ENCODE data around the gene TRIM14.
A peak's percentile ranks its signal among the peaks of the same experiment; 100 is the strongest.
"Not testable (repeated sequence)": the region's sequence is repeated elsewhere in the genome, so short reads cannot be mapped to it uniquely, and the experiment has no call there.

TRIM14 gene

GRCh38 chr9:98083566-98084183, 35.3 kb downstream of the TRIM14 start:
- no peak for DNase-seq (ENCODE audit: low spot score)

- no peak for DNase-seq (ENCODE audit: low spot score)
Measured at GRCh38 chr9:98083061-98083501, 35.9 kb downstream of the TRIM14 start.

- DNase-seq (ENCODE audit: low spot score): no peak
Measured at GRCh38 chr9:98081477-98082219, 37.4 kb downstream of the TRIM14 start.

- no peak for DNase-seq (ENCODE audit: low spot score)
Measured at GRCh38 chr9:98080780-98081179, 38.2 kb downstream of the TRIM14 start.

GRCh38 chr9:98080326-98080725, 38.7 kb downstream of the TRIM14 start:
- DNase-seq (ENCODE audit: low spot score): no peak

GRCh38 chr9:98078895-98079294, 40.1 kb downstream of the TRIM14 start:
- DNase-seq (ENCODE audit: low spot score): no peak

- DNase-seq (ENCODE audit: low spot score): not testable (repeated sequence)
Measured at GRCh38 chr9:98076514-98076890, 42.5 kb downstream of the TRIM14 start.

- no peak for DNase-seq (ENCODE audit: low spot score)
Measured at GRCh38 chr9:98075332-98075805, 43.7 kb downstream of the TRIM14 start.

GRCh38 chr9:98074115-98074990, 44.7 kb downstream of the TRIM14 start:
- DNase-seq (ENCODE audit: low spot score): peak; percentile 73

- DNase-seq (ENCODE audit: low spot score): no peak
Measured at GRCh38 chr9:98071737-98072136, 47.3 kb downstream of the TRIM14 start.

GRCh38 chr9:98070704-98071103, 48.3 kb downstream of the TRIM14 start:
- DNase-seq (ENCODE audit: low spot score): no peak

GRCh38 chr9:98069551-98069950, 49.5 kb downstream of the TRIM14 start:
- DNase-seq (ENCODE audit: low spot score): no peak

- no peak for DNase-seq (ENCODE audit: low spot score)
Measured at GRCh38 chr9:98067184-98067583, 51.8 kb downstream of the TRIM14 start.

GRCh38 chr9:98066235-98066634, 52.8 kb downstream of the TRIM14 start:
- DNase-seq (ENCODE audit: low spot score): no peak

GRCh38 chr9:98064623-98065392, 54.2 kb downstream of the TRIM14 start:
- no peak for DNase-seq (ENCODE audit: low spot score)

GRCh38 chr9:98062161-98062560, 56.9 kb downstream of the TRIM14 start:
- DNase-seq (ENCODE audit: low spot score): peak; percentile 64

GRCh38 chr9:98057138-98057799, 61.8 kb downstream of the TRIM14 start:
- DNase-seq (ENCODE audit: low spot score): no peak

GRCh38 chr9:98056269-98057137, 62.5 kb downstream of the TRIM14 start, which contains the start of gene NANS:
Gene NANS, plus strand, starts transcription at chr9:98056732. Its CDS starts 77 bp downstream, at chr9:98056809.
- DNase-seq (ENCODE audit: low spot score): peak; percentile 90

- no peak for DNase-seq (ENCODE audit: low spot score)
Measured at GRCh38 chr9:98054376-98054951, 64.6 kb downstream of the TRIM14 start.

- DNase-seq (ENCODE audit: low spot score): no peak
Measured at GRCh38 chr9:98050351-98050750, 68.7 kb downstream of the TRIM14 start.

Measured in cerebellar cortex (tissue), 1 donor.